Parathyroid adenoma (tissue), 2 donors: Measurements from ENCODE around the gene B3GALT6.

Source experiments
- H2AFZ ChIP-seq: fragments of 300-600 bp; sonication (generic); one replicate; pipeline ENCODE4 v1.7.0; 2017; ENCODE audit warnings: antibody characterized with exemption, mild to moderate bottlenecking
- H3K27ac ChIP-seq: fragments of 300-600 bp; sonication (generic); one replicate; pipeline ENCODE4 v1.7.0; 2017
- H3K27me3 ChIP-seq: fragments of 300-600 bp; sonication (generic); one replicate; pipeline ENCODE4 v1.7.0; 2017; ENCODE audit warnings: low read length; ENCODE audit not compliant: control insufficient read depth, insufficient read depth
- H3K36me3 ChIP-seq: fragments of 300-600 bp; sonication (generic); one replicate; pipeline ENCODE4 v1.7.0; 2017; ENCODE audit warnings: low read length; ENCODE audit not compliant: control insufficient read depth, insufficient read depth
- H3K4me1 ChIP-seq: fragments of 300-600 bp; sonication (generic); one replicate; pipeline ENCODE4 v1.7.0; 2017; ENCODE audit warnings: control low read depth
- H3K4me2 ChIP-seq: fragments of 300-600 bp; sonication (generic); one replicate; pipeline ENCODE4 v1.7.0; 2017; ENCODE audit warnings: low read length
- H3K4me3 ChIP-seq: fragments of 300-600 bp; sonication (generic); one replicate; pipeline ENCODE4 v1.7.0; 2017; ENCODE audit warnings: low read depth, low read length
- H3K79me2 ChIP-seq: fragments of 300-600 bp; sonication (generic); one replicate; pipeline ENCODE4 v1.7.0; 2017; ENCODE audit warnings: control low read depth
- H3K9ac ChIP-seq: fragments of 300-600 bp; sonication (generic); one replicate; pipeline ENCODE4 v1.7.0; 2017; ENCODE audit warnings: mild to moderate bottlenecking
- H3K9me3 ChIP-seq: fragments of 300-600 bp; sonication (generic); one replicate; pipeline ENCODE4 v1.7.0; 2017; ENCODE audit warnings: low read length; ENCODE audit not compliant: control insufficient read depth
- TF ChIP-seq, protein P1 (sequence below): fragments of 300-600 bp; sonication (generic); IDR thresholded peaks from one replicate; pipeline ENCODE4 v1.7.0; 2017; ENCODE audit warnings: antibody characterized with exemption, mild to moderate bottlenecking
- donor health status: primary hyperparathyroidism.

B3GALT6 gene

DNA sequence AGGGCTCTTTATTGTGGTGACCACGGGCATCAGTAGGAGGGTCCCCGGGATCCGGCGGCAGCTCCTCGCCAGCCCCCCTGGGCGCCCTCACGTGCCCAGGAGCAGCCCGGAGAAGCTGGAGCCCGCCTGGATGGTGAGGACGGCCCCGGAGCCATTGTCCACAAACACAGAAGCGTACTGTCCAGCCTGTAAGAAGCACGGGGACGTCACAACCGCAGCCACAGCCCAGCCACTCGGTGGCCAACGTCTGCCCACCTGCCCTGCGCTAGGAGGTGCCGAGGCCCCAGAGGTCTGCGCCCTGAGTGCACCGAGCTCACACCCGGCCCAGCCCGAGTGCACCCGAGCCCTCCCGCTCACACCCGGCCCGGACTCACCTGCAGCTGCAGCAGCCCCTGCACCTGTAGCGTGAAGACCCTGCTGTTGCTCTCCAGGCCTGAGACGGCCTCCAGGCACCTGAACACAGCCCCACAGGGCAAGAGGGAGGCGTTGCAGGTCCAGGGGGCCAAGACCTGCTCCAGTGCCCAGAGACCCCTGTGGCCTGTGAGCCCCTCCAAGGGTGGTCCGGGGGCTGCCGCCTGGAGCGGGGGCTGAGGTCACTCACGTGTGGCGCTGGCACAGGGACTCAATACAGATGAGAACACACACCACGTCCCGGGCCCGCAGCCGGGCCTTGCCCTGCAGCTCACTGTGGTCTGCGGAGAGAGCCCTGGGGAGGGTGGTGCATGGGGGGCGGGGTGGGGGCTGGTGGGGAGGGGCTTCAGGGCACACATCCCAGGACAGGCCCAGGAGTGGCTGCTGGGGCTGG lies 10.6 kb downstream of the B3GALT6 start:
- H3K4me2 ChIP-seq: no peak overlapping the region
- no peak overlapping the region for H3K4me3 ChIP-seq
- no peaks in the 10 kb centered on the region for H3K27me3 ChIP-seq
- no peaks in the 10 kb centered on the region for H3K36me3 ChIP-seq
- no peak overlapping the region for H3K9ac ChIP-seq
- H2AFZ ChIP-seq: no peak overlapping the region
- H3K4me1 ChIP-seq: no peaks in the 10 kb centered on the region
- no peak overlapping the region for H3K27ac ChIP-seq
- TF ChIP-seq, protein P1, sequence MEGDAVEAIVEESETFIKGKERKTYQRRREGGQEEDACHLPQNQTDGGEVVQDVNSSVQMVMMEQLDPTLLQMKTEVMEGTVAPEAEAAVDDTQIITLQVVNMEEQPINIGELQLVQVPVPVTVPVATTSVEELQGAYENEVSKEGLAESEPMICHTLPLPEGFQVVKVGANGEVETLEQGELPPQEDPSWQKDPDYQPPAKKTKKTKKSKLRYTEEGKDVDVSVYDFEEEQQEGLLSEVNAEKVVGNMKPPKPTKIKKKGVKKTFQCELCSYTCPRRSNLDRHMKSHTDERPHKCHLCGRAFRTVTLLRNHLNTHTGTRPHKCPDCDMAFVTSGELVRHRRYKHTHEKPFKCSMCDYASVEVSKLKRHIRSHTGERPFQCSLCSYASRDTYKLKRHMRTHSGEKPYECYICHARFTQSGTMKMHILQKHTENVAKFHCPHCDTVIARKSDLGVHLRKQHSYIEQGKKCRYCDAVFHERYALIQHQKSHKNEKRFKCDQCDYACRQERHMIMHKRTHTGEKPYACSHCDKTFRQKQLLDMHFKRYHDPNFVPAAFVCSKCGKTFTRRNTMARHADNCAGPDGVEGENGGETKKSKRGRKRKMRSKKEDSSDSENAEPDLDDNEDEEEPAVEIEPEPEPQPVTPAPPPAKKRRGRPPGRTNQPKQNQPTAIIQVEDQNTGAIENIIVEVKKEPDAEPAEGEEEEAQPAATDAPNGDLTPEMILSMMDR: no peak
- H3K9me3 ChIP-seq: no peaks in the 10 kb centered on the region
- H3K79me2 ChIP-seq: no peaks in the 10 kb centered on the region

DNA sequence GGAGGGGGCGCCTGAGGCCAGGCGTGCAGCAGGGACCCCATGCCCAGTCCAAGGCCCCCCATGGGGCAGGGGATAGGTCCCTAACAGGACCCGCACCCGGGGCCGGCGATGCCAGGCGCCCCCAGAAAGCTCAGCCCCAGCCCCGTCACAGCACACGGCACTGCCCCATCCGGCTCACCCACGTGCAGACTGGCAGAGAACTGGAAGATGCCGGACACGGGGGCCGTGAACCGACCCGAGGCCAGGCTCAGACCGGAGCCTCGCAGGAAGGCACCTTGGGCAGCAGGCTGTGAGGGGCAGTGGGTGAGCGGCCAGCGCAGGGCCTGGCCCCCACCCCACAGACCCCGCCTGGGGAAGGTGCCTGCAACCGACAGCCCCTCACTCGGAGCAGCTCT lies 11.2 kb downstream of the B3GALT6 start:
- Histone ChIP-seq H3K4me3 (no peak overlapping the region), H3K27me3 (no peaks in the 10 kb centered on the region), H3K4me1 (no peaks in the 10 kb centered on the region), H3K79me2 (no peaks in the 10 kb centered on the region), H3K9ac (no peak overlapping the region), H3K36me3 (no peaks in the 10 kb centered on the region), H3K27ac (no peak overlapping the region), H3K9me3 (no peaks in the 10 kb centered on the region), H2AFZ (no peak overlapping the region), H3K4me2 (no peak overlapping the region)
- TF ChIP-seq, protein P1: no peak

DNA sequence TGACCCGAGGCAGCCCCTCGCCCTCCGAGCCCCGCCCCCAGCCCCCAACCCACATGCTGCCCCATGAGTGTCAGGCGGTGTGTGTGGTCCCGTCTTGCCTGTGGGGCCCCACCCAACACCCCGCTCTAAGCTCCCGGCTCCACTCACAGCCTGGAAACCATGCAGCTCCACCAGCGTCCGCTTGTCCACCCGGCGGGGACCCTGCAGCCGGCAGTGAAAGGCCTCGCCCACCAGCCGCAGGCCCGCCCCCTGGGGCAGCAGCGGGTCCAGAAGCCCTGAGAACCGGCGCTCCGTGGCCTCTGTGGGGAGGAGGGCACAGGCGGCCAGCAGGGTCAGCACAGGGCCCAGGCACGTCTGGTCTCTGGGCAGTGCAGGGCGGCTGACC lies 11.8 kb downstream of the B3GALT6 start:
- H3K4me1 ChIP-seq: no peaks in the 10 kb centered on the region
- H3K27me3 ChIP-seq: no peaks in the 10 kb centered on the region
- no peaks in the 10 kb centered on the region for H3K9me3 ChIP-seq
- no peaks in the 10 kb centered on the region for H3K79me2 ChIP-seq
- H2AFZ ChIP-seq: no peak overlapping the region
- no peak overlapping the region for H3K4me2 ChIP-seq
- TF ChIP-seq, protein P1: no peak
- H3K36me3 ChIP-seq: no peaks in the 10 kb centered on the region
- no peak overlapping the region for H3K4me3 ChIP-seq
- no peak overlapping the region for H3K9ac ChIP-seq
- H3K27ac ChIP-seq: no peak overlapping the region

DNA sequence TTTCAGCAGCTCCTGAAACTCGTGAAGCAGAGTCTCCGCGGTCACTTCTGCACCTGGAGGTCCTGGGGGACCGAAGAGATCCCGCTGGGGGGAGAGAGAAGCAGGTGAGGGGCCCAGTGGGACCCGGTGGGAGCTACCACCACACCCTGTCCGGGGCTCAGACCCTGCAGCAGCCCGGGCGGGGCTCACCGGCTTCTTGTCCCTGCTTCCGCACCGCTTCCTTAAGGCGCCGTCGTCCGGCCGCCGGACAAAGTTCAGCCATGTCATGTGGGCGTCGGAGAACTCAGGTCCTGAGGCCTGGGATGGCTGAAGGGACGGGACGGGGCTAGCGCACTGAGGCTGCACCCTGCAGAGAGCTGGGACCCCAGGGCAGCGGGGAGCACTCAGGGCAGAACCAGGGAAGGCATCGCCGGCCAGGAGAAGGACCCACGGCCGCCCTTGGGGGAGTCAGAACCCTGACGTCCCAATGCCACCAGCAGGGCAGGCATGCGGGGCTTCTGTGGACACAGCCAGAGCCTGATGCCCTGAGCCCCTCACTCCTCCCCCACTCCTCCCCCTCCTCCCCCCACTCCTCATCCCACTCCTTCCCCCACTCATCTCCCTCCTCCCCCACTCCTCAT lies 12.3 kb downstream of the B3GALT6 start:
- no peak overlapping the region for H3K4me3 ChIP-seq
- no peaks in the 10 kb centered on the region for H3K79me2 ChIP-seq
- TF ChIP-seq, protein P1: no peak
- H3K9me3 ChIP-seq: no peaks in the 10 kb centered on the region
- H3K27ac ChIP-seq: no peak overlapping the region
- no peaks in the 10 kb centered on the region for H3K27me3 ChIP-seq
- no peaks in the 10 kb centered on the region for H3K4me1 ChIP-seq
- no peak overlapping the region for H3K4me2 ChIP-seq
- H3K36me3 ChIP-seq: no peaks in the 10 kb centered on the region
- H3K9ac ChIP-seq: no peak overlapping the region
- no peak overlapping the region for H2AFZ ChIP-seq
